HG03159 (cell line): ENCODE data around the gene PDLIM5.
"Not testable (repeated sequence)": the region's sequence is repeated elsewhere in the genome, so short reads cannot be mapped to it uniquely, and the experiment has no call there.

Source experiments
- ATAC-seq: cut with Tn5 transposase; IDR thresholded peaks from one replicate; pipeline ENCODE4 v1.9.1; 2021; ENCODE audit warnings: mild to moderate bottlenecking, moderate library complexity; ENCODE audit not compliant: unreplicated experiment

PDLIM5 gene, protein sequence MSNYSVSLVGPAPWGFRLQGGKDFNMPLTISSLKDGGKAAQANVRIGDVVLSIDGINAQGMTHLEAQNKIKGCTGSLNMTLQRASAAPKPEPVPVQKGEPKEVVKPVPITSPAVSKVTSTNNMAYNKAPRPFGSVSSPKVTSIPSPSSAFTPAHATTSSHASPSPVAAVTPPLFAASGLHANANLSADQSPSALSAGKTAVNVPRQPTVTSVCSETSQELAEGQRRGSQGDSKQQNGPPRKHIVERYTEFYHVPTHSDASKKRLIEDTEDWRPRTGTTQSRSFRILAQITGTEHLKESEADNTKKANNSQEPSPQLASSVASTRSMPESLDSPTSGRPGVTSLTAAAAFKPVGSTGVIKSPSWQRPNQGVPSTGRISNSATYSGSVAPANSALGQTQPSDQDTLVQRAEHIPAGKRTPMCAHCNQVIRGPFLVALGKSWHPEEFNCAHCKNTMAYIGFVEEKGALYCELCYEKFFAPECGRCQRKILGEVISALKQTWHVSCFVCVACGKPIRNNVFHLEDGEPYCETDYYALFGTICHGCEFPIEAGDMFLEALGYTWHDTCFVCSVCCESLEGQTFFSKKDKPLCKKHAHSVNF

DNA sequence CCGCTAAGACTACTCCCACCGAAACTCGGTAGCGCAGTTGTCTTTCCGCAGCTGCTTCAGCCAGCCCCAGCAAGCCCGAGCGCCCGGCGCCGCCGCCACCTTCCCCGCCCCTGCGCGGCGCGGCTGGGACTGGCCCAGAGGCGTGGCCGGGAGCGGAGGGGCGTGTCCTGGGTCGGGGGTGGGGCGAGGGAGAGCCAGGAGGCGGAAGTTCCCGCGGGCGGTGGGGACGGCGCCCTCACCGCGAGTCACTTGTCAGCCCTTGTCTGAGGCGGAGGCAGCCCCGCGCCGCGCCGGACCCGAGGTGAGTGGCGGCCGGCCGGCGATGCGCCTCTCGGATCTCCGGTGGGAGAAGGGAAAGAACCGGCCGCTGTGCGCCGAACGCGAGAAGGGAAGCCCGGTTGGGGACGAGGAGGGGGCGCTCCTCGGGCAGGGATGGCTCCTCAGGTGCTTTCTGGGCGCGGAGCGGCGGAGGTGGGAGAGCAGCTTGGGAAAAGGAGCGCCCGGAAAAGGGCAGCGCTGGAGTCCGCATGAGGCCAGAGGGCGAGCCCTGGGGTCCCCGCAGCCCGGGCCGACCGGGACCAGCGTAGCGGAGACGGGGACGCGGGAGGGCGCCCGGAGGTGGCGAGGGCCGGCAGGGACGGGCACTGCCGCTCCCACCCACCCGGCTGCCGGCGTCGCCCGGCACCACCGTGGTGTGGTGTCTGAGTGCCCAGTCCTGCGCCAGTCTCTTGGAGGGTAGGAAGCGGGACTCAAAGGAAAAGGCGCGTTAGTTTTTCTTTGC, at the start of gene PDLIM5:
Gene PDLIM5, plus strand, starts transcription at position 248 of the 781 bp plus-strand sequence. CDS start 3,347 bp downstream, outside the sequence.
- ATAC-seq: peak; percentile 92

DNA sequence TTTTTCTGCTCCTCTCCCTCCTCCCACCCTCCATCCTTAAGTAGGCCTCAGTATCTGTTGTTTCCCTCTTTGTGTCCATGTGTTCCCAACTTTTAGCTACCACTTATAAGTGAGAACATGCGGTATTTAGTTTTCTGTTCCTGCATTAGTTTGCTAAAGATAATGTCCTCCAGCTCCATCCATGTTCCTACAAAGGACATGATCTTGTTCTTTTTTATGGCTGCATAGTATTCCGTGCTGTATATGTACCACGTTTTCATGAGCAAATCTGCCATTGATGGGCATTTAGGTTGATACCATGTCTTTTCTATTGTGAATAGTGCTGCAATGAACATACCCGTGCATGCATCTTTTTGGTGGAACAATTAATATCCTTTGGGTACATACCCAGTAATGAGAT, 49.3 kb upstream of the PDLIM5 start:
- not testable (repeated sequence) for ATAC-seq

DNA sequence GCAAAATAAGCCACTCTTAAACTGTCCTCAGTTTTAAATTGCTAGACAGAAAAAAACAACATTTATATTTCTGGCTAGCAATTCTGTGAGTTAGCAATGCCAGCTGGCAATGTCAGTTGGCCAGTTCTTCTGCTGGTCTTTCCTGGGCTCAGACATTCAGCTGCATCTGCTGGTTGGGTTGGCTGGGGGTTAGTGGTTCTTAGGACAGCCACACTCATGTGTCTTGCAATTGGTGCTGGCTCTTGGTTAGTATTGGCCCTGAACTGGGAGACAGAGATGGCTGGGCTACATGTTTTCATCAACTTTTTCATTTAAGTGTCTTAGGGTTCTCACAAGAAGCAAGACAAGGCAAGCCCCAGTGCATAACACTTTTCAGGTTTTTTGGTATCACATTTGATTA, 48.0 kb upstream of the PDLIM5 start:
- no peak for ATAC-seq

DNA sequence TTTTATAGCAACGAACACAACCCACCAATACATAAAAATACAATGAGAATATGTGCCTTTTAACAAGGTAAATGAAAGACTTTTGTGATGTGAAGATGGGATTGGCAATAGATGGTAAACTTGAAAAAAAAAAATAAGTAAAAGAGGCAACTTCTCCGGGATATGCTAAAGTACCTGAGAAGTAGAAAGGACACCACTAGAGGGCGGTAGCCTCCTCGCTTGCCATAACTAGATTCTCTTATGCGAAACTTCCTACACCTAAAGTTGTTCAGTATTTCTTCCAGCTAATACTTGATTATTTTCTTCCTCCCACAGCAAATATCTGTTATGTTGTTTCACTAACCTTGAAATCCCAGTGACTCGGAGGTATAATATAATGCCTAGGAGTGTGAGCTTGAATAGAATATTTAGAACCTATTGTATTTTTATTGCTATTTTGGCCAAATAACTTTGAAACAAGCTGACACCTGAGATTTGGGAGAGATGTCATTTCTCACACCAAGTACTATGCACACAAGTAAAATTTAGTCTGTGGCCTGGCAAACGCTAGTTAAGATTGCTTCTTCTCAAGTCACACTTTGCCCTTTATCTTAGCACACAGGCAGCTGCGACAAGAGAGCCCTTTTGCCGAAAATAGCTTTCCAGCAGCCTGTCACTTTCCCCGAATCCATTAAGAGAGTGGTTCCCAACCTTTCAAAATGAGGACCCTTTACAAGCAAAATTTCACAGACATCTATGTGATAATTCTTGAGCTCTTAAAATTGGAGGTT, 44.9 kb upstream of the PDLIM5 start:
- peak; percentile 97 for ATAC-seq

GRCh38 chr4:94407846-94408245, 43.9 kb upstream of the PDLIM5 start:
- no peak for ATAC-seq

DNA sequence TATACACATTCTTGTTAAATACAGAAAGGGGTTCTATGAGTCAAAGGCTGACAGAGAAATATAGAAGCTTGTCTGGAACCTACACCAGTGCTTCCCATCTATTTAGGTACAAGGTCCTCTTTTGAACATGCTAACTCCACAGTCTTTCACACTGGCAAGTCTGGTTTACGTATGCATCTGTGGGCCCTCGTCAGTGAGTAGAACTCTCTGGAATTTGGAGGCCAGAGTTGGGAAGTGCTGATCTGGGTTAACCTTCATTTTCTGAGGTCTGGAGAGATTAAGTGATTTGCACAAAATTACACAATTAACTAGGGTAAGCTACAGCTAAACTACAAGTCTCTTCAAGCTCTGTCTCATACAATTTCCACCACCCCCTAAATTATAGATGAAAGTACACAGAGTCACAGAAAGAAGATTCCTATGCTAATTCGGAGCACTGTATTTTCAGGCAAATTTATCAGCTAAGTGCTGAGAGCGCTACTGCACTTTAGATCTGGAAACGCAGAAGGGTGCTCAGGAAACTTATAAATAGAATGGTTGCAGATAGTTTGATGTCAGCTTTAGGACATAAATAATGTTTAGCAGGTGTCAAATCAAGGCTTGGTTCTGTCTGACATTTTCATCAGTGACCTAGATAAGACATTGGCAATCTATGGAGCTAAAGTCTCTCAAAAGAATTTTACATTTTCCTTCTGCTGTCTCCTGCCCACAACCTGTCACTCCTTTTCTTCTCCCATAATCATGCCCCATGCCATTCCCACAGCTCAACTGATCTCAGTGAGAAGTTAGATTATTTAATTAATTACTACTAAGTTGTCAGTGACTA, 43.0 kb upstream of the PDLIM5 start:
- ATAC-seq: no peak

DNA sequence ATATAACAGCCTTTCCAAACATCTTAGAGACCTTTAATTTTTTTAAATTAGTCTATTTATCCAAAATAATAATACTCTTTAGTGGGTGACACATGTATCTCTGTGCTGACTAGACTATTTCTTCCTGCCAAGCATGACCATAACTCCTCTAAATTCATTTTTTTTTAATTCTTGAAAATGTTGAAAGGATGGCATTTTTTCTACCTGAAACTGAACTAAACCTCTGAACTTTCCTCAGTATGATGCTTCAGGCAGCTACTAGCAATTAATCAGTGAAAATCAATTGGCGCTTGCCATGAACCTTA, 42.4 kb upstream of the PDLIM5 start:
- ATAC-seq: no peak

DNA sequence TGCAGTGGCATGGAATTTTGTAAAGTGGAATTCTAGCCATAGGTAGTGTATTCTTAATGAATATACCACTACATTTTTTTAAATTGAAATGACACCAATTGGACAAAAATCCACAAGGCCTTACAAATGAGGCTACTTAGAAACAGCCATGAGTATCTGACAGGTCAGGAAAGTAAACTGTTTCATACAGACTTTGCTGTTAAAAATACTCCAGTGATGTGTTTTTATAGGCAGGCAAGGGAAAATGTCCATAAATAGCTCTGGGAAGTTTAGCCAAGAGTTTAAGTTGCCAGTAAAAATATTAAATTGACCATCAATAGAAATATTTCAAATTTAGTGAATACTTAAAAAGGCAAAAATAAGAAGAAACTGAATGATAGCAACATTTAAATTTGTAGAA, 41.8 kb upstream of the PDLIM5 start:
- ATAC-seq: no peak

- no peak for ATAC-seq
These were observed 41.0 kb upstream of the PDLIM5 start for GRCh38 chr4:94410678-94411206.

DNA sequence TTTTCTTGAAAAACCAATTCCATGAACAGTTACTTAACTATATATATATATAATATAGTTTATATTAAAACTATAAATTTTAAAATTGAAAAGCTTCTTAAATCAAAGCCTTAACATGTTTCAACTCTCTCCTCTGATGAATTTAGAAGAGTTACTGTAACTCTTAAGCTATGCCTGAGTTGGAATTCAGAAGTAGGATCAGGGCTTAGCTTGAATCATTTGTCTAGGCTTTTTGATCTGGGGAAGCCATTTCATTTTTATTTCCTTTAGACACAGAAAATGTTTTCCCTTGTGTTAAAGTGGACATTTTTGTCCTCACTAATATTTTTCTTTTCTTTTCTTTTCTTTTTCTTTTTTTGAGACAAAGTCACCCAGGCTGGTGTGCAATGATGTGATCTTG, 40.4 kb upstream of the PDLIM5 start:
- ATAC-seq: no peak

- ATAC-seq: no peak
These were observed 39.6 kb upstream of the PDLIM5 start for GRCh38 chr4:94412019-94412657.

DNA sequence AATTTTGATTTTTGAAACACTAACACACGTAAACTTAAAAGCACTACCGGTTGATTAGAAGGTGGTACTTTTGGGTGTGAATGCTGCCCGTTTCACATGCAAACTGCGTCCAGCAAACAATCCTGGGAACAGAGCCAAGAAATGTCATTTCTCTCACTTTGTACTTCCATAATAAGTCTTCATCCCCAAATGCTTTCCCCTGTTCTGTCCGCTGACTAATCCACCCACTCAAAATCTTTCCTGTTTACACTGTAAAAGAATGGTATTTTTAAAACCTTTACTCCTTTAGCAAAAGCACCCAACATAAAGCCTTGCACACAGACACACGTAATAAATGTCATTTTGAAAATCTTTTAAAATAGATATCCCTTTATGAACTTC, 39.1 kb upstream of the PDLIM5 start:
- no peak for ATAC-seq

DNA sequence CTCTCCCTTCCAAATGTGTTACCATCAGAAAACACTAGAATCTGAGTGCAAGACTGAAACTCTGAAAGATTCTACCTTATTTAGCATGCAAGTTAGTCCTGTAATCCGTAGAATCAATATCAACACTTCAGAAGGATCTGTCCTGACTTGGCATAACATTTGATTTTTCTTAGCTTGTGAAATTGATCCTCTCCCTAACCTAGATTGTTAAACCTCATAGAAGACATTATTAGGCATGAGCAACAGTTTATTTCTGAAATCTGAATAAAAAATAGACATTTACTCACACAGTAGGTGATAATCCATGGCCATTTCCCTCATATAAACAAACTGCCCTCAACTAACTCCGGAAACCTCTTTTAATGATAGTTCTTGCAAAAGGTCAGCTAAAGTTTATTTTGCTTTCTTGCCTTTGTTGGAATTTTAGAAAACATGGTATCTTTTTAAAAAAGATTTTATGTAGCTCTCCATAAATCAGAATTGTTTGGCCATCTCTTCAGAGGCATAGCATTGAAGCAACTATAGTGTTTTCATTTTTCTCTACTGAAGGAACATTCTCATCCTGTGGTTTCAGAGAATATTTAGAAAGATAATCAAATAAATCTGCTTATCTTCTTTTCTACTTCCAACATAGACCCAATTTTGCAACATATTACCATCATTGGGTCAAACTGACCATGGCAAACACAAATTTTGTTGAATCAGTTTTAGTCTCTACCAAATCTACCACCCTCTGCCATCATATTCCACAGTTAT, 38.5 kb upstream of the PDLIM5 start:
- no peak for ATAC-seq

DNA sequence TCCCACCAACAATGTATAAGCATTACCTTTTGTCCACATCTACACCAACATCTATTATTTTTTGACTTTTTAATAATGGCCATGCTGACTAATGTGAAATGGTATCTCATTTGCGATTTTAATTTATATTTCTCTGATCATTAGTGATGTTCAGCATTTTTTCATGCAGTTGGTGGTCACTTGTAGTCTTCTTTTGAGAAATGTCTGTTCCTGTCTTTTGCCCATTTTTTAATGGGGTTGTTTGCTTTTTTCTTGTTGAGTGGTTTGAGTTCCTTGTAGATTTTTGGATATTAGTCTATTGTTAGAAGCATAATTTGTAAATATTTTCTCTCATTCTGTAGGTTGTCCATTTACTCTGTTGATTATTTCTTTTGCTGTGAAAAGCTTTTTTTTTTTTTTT, 36.8 kb upstream of the PDLIM5 start:
- no peak for ATAC-seq

GRCh38 chr4:94415448-94415847, 36.3 kb upstream of the PDLIM5 start:
- ATAC-seq: no peak

GRCh38 chr4:94416335-94416734, 35.4 kb upstream of the PDLIM5 start:
- no peak for ATAC-seq

DNA sequence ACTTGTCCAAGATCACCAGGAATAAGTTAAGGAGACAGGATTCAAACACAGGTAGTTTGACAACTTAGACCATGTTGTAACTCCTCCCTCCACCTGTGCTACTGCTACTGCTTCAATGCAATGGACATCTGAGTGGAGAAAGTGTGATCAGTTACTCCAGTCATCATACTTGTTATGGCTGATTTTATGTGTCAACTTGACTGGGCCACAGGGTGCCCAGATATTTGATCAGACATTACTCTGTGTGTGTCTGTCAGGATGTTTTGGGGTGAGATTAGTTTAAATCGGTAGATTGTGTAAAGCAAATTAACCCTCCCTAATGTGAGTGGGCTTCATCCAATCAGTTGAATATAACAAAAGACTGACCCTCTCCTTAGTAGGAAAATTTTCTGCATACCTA, 34.8 kb upstream of the PDLIM5 start:
- no peak for ATAC-seq

DNA sequence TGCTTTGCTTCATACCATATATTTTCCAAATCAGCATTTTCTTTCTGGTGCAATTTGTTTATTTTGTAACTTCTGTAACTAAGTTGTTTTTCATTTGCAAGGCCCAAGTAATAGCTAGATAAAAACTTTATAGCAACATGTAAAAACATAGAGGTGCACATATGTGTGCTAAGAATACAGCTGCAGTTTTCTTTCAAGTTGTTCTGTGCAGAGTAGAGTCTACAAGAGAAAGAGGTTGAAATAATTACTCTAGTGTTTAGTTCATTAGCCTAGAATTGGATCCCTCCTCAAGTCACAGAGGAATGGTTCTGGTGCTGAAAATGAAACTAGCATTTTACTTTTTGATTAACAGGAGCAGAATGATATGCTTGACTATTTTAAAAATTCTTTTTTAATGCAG, 32.2 kb upstream of the PDLIM5 start:
- no peak for ATAC-seq

DNA sequence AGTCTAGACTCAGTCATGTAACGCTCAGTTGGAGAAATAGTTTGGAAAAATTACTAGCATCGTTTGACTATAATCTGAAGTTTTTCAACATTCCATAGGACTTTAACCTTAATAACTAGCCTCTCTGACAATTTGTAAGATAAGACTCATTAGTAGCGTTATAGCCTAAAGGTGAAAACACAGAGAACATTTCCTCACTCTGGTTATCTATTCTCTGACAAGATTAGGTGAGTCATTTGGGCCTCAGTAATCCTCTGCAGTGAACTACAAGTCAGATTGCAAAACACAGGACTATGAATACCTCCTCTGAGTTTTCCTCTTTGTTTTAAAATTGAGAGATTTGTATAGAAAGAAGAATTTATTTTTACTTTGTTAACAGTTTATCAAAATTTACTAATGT, 31.8 kb upstream of the PDLIM5 start:
- no peak for ATAC-seq
